ENCODE data around the gene MGAT4C.

- no peak for TF ChIP-seq CTCF (IDR thresholded peaks at IDR 0.05; ENCODE audit: insufficient read depth, low read depth, low read length)
- TF ChIP-seq EZH2 (IDR thresholded peaks at IDR 0.05; ENCODE audit: insufficient read depth, low read length): no peak
Measured at GRCh38 chr12:86196465-86196864, 59.7 kb downstream of the MGAT4C start.

All from astrocyte (in vitro differentiated cells and primary cell).